ENCODE data around the gene MYO1A.

DNA sequence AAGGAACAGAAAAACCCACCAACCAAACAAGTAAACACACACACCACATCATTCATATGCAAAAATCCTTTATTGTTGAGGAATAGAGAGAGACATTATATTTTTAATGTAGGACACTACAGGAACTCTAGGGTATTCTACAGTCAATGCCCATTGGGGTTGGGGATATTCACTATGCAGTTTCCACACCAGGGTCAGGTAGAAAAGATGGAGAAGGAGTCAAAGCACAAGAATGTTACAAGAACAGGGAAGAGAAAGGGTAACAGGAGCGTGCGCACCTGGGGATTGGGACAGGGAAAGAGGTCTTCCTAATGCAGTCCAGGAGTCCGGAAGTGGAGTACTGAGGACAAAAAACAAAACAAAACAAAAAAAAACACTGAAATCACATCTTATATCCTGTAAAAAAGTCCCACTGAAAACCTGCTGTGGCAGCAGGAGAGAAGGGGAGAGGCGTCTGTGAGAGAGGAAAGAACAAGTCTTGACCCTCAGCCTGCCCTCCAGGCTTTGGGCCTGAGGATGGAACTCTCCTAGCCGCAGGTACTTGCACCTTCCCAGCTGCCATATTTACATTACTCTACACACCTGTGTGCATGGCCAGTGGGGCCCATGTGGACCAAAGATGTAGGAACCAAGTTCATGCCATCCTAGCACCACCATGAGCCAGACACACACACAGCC, 39.8 kb downstream of the MYO1A start:
- TF ChIP-seq, protein P1, sequence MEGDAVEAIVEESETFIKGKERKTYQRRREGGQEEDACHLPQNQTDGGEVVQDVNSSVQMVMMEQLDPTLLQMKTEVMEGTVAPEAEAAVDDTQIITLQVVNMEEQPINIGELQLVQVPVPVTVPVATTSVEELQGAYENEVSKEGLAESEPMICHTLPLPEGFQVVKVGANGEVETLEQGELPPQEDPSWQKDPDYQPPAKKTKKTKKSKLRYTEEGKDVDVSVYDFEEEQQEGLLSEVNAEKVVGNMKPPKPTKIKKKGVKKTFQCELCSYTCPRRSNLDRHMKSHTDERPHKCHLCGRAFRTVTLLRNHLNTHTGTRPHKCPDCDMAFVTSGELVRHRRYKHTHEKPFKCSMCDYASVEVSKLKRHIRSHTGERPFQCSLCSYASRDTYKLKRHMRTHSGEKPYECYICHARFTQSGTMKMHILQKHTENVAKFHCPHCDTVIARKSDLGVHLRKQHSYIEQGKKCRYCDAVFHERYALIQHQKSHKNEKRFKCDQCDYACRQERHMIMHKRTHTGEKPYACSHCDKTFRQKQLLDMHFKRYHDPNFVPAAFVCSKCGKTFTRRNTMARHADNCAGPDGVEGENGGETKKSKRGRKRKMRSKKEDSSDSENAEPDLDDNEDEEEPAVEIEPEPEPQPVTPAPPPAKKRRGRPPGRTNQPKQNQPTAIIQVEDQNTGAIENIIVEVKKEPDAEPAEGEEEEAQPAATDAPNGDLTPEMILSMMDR (conservative IDR thresholded peaks at IDR 0.05 in 1 of 2, IDR thresholded peaks at IDR 0.05 in 1 of 2; ENCODE audit: extremely low read depth in 1 of 2, insufficient read depth in 1 of 2, low read depth in 1 of 2, low read length in 2 of 2), result no peak
- no peak for TF ChIP-seq EZH2 (IDR thresholded peaks at IDR 0.05; ENCODE audit: borderline replicate concordance, low read length)
